Astrocyte of the spinal cord (primary cell): Measurements from ENCODE around the gene SERPINB7.

Source experiments
- DNase-seq: peaks from one replicate; pipeline ENCODE4 v3.0.0; 2011; ENCODE audit warnings: low read depth, low spot score
- H3K4me3 ChIP-seq: 2 replicates; pipeline ENCODE4 v1.5.1; 2011; ENCODE audit warnings: low read depth, mild to moderate bottlenecking, low read length, moderate library complexity
- in situ Hi-C: cut with HindIII; loops from 2 replicates; pipeline ENCODE4 v1.10.0; 2017; ENCODE audit warnings: low sequenced_read_pairs
- TF ChIP-seq, protein P1 (sequence below): IDR thresholded peaks from 2 replicates; pipeline ENCODE4 v1.5.1; 2012; ENCODE audit warnings: low read depth, mild to moderate bottlenecking, low read length, inconsistent platforms

Gene SERPINB7

DNA sequence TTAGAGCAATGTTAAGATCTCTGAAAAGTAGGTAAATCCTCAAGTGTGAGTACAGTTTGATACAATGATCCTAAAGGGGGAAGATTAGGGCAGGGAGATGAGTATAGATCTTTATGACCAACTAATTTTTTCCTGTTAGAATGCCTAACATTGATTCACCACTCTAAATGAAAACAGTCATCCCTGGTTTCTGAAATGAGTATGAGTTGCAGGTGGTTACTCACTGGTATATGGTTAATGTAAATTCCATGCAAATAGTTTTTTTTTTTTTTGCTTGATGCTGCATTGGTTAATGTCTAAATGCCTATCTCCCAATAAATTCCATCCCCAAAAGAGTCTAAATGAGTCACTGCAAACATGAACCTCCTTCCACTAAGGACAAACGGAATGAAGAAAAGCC is 57.3 kb downstream of the SERPINB7 start:
- in situ Hi-C loops = no loop called here
- H3K4me3 ChIP-seq = no peak overlapping the region
- TF ChIP-seq, protein P1, sequence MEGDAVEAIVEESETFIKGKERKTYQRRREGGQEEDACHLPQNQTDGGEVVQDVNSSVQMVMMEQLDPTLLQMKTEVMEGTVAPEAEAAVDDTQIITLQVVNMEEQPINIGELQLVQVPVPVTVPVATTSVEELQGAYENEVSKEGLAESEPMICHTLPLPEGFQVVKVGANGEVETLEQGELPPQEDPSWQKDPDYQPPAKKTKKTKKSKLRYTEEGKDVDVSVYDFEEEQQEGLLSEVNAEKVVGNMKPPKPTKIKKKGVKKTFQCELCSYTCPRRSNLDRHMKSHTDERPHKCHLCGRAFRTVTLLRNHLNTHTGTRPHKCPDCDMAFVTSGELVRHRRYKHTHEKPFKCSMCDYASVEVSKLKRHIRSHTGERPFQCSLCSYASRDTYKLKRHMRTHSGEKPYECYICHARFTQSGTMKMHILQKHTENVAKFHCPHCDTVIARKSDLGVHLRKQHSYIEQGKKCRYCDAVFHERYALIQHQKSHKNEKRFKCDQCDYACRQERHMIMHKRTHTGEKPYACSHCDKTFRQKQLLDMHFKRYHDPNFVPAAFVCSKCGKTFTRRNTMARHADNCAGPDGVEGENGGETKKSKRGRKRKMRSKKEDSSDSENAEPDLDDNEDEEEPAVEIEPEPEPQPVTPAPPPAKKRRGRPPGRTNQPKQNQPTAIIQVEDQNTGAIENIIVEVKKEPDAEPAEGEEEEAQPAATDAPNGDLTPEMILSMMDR = no peak
- peak; percentile 55 for DNase-seq

DNA sequence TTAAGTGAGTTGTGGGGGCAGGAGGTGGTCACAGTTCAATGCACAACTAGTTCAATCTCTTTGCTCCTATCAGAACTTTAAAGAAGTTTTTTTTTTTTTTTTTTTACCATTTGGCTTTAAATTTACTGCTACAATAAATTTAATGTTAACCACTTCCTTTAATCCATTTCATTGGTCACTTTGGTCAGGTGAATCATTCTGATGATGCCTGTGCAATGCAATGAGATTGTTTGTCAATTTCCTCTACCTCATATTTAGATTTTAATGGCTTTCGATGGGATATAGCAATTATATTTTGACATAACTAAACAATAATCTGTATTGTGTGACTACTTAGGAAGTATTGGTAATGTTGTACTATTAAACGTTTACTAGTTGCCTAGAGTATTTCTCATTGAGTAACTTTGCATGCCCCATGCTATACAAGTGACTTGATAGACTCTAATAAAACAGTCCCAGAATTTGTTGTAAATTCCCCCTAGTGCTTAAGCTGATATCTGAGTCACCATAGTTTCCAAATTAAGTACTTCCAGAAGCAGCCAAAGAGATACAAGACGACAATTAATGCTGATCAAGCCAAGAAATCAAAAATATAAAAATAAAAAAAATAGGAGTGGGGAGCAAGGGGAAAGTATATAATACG is 59.4 kb downstream of the SERPINB7 start:
- in situ Hi-C loops = no loop called here
- H3K4me3 ChIP-seq = no peak overlapping the region
- TF ChIP-seq, protein P1 = no peak
- DNase-seq = no peak

DNA sequence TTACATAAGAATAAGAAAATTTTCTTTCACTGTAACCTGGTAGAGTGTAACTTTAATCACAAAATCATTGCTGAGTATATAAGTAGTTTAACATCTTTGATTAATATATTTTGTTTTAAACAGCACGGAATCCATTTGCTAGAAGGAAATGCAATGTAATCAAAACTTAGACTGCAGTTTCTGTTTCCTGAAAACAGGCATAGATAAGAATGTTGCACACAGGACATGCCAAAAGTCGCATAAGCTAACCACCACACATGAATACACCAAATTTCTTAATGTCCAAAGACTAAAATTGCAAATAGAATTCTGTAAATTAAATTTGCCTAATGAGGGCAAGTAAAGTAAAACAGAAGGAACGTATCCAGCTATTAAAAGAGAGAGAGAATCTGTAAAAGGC is 61.2 kb downstream of the SERPINB7 start:
- no peak for DNase-seq
- TF ChIP-seq, protein P1 = no peak
- H3K4me3 ChIP-seq = no peak overlapping the region
- in situ Hi-C loops = no loop called here

DNA sequence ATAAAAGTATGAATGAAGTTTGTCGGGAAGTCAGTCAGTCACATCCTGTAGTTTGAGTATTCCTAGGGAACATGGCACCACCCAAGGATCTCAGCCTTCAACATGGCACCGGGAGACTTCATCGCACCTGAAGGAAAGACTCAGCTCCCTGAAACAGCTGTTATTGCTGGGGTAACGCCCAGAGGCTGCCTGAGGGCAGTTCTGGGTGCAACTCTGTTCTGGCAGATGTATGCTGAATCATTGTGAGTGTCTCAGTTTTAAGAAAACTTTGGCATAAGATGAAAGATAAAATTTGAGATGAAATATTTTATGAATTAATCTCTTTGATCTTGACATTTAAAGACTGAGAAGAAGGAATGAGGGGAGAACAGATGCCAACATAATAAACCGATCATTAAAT is 62.4 kb downstream of the SERPINB7 start:
- in situ Hi-C loops = no loop called here
- no peak overlapping the region for H3K4me3 ChIP-seq
- TF ChIP-seq, protein P1 = no peak
- DNase-seq = no peak

DNA sequence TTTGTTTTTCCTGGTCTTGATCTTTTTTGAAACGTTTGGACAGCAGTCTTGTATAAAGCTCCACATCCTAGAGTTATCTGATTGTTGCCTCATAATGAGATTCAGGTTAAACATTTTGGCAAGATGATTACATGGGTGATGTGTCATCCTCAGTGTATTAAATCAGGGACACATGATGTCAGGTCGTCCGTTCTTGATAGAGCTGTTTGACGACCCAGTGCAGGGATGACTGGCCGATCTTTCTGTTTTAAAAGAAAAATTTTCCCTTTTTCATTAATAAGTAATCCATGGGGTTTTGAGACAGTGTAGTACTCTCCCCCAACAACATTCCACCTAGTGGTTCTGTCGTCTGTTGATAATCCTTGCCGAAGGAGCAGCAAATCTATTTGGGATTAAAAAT is 67.8 kb downstream of the SERPINB7 start:
- no peak for DNase-seq
- TF ChIP-seq, protein P1 = no peak
- no peak overlapping the region for H3K4me3 ChIP-seq
- in situ Hi-C loops = no loop called here

DNA sequence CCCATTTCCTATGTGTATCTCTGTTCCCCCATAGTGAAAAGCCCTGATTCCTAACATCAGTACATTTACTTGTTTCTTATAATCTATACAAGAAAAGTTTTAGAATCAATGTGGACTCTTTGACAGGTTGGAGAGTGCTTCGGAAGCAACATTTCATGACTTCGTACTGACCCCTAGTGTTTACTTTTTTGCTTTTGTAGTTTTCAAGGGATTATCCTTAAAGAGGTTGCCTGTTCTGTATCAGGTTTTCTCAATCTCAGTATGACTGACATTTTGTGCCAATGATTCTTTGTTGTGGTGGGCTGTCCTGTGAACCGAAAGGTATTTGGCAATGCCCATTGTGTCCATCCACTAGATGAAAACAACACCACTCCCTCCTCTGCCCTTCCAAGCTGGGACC is 69.0 kb downstream of the SERPINB7 start:
- in situ Hi-C loops = no loop called here
- DNase-seq = peak; percentile 64
- TF ChIP-seq, protein P1 = peak; percentile 50
- H3K4me3 ChIP-seq = no peak overlapping the region
